Mucosa of descending colon (tissue), 3 donors: ENCODE measurements around the gene FBXO9. TPM values are rescaled to one million over a fixed set of nuclear protein-coding genes. Genes with fewer than 3 reads are reported as not detected.

Source experiments
- ATAC-seq: fragments of 200-7000 bp; cut with Tn5 transposase; one replicate; pipeline ENCODE4 v1.9.1; 2020; ENCODE audit warnings: mild to moderate bottlenecking, moderate library complexity
- DNase-seq, 3 donors: peaks; one replicate each; pipeline ENCODE4 v3.0.0-alpha.2; 2020
- H3K36me3 ChIP-seq: fragments of 200-600 bp; one replicate; pipeline ENCODE4 v1.8.0; 2021; ENCODE audit warnings: low read depth, mild to moderate bottlenecking
- H3K4me1 ChIP-seq: fragments of 200-600 bp; one replicate; pipeline ENCODE4 v1.8.0; 2021; ENCODE audit warnings: low read depth, mild to moderate bottlenecking
- H3K4me3 ChIP-seq: fragments of 200-600 bp; one replicate; pipeline ENCODE4 v1.8.0; 2021; ENCODE audit warnings: mild to moderate bottlenecking
- H3K9me3 ChIP-seq: fragments of 200-600 bp; one replicate; pipeline ENCODE4 v1.8.0; 2021; ENCODE audit warnings: mild to moderate bottlenecking
- CTCF ChIP-seq: fragments of 200-600 bp; IDR thresholded peaks from one replicate; pipeline ENCODE4 v1.8.0; 2022; ENCODE audit warnings: antibody characterized with exemption, mild to moderate bottlenecking
- intact Hi-C, 2 donors: fragments of 100-400 bp; cut with DNase I in 1 of 2; cut with micrococcal nuclease in 1 of 2; formaldehyde crosslinking; loops; one replicate each; pipeline versions ENCODE4 v1.11.0 to v1.11.1; 2022; cut with DNase I, micrococcal nuclease
- total RNA-seq, 3 donors: library from RNA; stranded (reverse); fragmentation: NEBNext Ultra II Directional in 2 of 3; extraction: Animal tissue kit (Norgen Biotek cat#: 25700) in 2 of 3; gene quantifications; one replicate each; pipeline versions ENCODE4 v1.2.1 to v1.2.4, GENCODE V29; 2021 to 2023
- donor health status: DM: no; HTN: no; CAD: no; lungs with moderate emphysema.
- donor health status: DM: no; HTN: no; CAD: no.
- donor health status: DM: no; HTN: yes; CAD: no.

The FBXO9 gene
- total RNA-seq, 3 donors from 2014 or later = 80.3 to 100 (median 80.4) TPM

- intact Hi-C loops = no loop called here
- no peaks in the 10 kb centered on the region for H3K4me1 ChIP-seq
- ATAC-seq (no peak), DNase-seq (no peak)
- TF ChIP-seq CTCF = no peak
- no peaks in the 10 kb centered on the region for H3K9me3 ChIP-seq
- H3K36me3 ChIP-seq = no peaks in the 10 kb centered on the region
- H3K4me3 ChIP-seq = no peak overlapping the region
Observed at GRCh38 chr6:53032849-53033248, 32.4 kb upstream of the FBXO9 start.

DNA sequence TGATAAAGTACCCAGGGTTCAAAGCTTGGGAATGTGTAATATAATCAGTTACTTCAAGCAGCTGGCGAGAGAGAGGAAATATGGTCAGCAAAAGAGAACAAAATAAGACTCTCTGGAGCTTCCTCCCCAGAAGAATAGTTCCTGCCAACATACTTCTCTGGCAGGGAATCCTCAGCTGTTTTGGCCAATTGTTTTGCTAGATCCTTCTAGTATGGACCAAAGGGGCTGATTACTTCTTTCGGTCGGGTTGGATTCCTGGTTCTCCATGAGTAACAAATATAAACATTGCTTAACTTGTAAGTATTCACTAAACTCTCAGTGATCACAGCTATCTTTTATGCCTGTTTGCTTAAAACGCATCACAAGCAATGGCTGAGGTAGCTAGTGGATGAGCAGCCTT, 31.4 kb upstream of the FBXO9 start:
- no peak for DNase-seq
- Histone ChIP-seq H3K4me3 (no peak overlapping the region), H3K36me3 (no peaks in the 10 kb centered on the region), H3K9me3 (no peaks in the 10 kb centered on the region), H3K4me1 (no peaks in the 10 kb centered on the region)
- no peak for TF ChIP-seq CTCF
- ATAC-seq = peak; percentile 31
- intact Hi-C loops = no loop called here

- TF ChIP-seq CTCF = no peak
- intact Hi-C loops = no loop called here
- ATAC-seq = no peak
- H3K4me1 ChIP-seq = no peaks in the 10 kb centered on the region
- H3K9me3 ChIP-seq = no peaks in the 10 kb centered on the region
- no peak for DNase-seq
- H3K36me3 ChIP-seq = peaks cover 4% of the 10 kb centered on the region
- H3K4me3 ChIP-seq = no peak overlapping the region
Observed at GRCh38 chr6:53035549-53036213, 29.5 kb upstream of the FBXO9 start.

GRCh38 chr6:53038141-53038540, 27.1 kb upstream of the FBXO9 start:
- Histone ChIP-seq H3K36me3 (peaks cover 4% of the 10 kb centered on the region), H3K4me3 (no peak overlapping the region), H3K4me1 (no peaks in the 10 kb centered on the region), H3K9me3 (no peaks in the 10 kb centered on the region)
- ATAC-seq (no peak), DNase-seq (no peak)
- intact Hi-C loops = no loop called here
- TF ChIP-seq CTCF = no peak

GRCh38 chr6:53038596-53038995, 26.6 kb upstream of the FBXO9 start:
- H3K4me1 ChIP-seq = no peaks in the 10 kb centered on the region
- intact Hi-C loops = no loop called here
- no peaks in the 10 kb centered on the region for H3K9me3 ChIP-seq
- H3K36me3 ChIP-seq = peaks cover 4% of the 10 kb centered on the region
- TF ChIP-seq CTCF = no peak
- H3K4me3 ChIP-seq = no peak overlapping the region
- DNase-seq (no peak), ATAC-seq (no peak)

DNA sequence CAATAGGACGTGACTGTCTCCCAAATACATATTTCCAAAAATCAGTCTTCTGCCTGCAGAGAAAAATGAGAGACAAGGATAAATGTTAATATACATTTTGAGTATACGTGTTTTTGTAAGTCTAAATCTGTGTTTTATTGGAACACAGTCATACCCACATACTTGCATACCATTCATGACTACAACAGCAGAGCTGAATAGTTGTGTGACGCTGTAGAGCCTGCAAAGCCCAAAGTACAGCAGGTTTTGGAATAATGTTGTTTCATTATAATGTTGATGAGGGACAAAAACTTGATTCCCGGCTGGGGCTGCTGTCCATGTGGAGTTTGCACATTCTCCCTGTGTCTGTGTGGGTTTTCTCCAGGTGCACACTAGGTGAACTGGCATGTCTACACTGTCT, 23.8 kb upstream of the FBXO9 start:
- intact Hi-C loops = no loop called here
- Histone ChIP-seq H3K9me3 (no peaks in the 10 kb centered on the region), H3K4me1 (no peaks in the 10 kb centered on the region), H3K4me3 (no peak overlapping the region), H3K36me3 (peaks cover 4% of the 10 kb centered on the region)
- ATAC-seq (no peak), DNase-seq (no peak)
- no peak for TF ChIP-seq CTCF
